ENCODE measurements around the gene KCNMB2.

KCNMB2 gene

DNA sequence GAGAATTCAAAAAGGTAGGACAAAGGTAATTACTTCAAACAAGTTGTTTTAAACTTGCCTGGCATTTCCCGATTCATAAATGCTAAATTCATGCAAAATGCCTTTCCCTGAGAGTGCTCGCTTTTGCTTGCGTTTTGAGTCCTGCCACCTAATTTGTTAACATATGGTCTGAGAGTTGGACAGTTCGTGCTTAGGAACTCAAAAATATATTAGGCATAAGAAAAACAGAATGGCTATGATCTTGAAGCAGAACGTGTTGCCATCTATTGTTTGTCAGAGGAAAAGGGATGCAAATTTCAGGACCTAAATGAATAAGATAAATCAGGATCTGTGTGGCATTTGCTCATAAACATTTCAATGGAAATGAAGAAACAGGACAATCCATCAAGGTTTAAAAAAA, 339.6 kb downstream of the KCNMB2 start:
- TF ChIP-seq, protein P1, sequence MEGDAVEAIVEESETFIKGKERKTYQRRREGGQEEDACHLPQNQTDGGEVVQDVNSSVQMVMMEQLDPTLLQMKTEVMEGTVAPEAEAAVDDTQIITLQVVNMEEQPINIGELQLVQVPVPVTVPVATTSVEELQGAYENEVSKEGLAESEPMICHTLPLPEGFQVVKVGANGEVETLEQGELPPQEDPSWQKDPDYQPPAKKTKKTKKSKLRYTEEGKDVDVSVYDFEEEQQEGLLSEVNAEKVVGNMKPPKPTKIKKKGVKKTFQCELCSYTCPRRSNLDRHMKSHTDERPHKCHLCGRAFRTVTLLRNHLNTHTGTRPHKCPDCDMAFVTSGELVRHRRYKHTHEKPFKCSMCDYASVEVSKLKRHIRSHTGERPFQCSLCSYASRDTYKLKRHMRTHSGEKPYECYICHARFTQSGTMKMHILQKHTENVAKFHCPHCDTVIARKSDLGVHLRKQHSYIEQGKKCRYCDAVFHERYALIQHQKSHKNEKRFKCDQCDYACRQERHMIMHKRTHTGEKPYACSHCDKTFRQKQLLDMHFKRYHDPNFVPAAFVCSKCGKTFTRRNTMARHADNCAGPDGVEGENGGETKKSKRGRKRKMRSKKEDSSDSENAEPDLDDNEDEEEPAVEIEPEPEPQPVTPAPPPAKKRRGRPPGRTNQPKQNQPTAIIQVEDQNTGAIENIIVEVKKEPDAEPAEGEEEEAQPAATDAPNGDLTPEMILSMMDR (IDR thresholded peaks at IDR 0.05; ENCODE audit: low read depth, low read length), result no peak
- H3K4me3 ChIP-seq (ENCODE audit: low read depth, low read length), result no peak overlapping the region

DNA sequence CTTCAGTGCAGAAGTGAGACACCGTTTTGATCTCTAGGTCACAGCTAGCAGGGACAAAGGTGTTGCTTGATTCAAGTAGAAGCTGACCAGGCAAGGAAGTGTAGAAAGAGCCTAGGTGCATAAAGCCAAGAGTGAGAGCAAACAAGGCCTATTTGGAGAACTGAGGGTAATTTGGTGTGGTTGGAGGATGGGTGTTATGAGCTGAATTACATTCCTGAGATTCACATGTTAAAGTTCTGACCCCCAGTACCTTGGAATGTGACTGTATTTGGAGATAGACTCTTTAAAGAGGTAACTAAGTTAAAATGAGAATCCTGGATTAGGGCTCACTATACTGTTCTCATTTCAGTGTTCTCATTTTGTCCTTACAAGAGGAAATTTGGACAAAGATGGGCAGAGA, 344.0 kb downstream of the KCNMB2 start:
- TF ChIP-seq, protein P1 (IDR thresholded peaks at IDR 0.05; ENCODE audit: low read depth, low read length), result no peak
- H3K4me3 ChIP-seq (ENCODE audit: low read depth, low read length), result no peak overlapping the region
